ENCODE measurements around the gene BOLA1. TPM values are rescaled to one million over a fixed set of nuclear protein-coding genes. Genes with fewer than 3 reads are reported as not detected.

Gene BOLA1
- polyA plus RNA-seq, 1 of the 3 experiments (the other 2 are of a cell fraction), result 24.6 TPM

DNA sequence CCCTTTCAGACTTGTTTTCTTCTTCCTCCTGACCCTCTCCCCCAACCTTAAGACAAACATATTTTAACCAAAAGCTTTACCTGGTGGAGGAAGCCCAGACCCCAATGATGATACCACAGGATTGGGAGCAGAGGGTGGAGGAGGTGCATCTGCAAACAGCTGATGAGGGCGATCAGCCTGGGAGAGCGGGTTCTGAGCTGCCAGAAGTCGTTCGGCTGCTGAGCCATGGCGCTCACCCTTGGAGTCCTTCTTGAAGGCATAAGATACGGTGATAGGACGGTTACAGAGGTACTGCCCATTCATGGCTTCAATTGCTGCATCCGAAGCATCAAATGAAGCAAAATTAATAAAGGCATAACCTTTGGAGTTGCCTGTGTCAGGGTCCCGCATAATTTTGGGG, 26.9 kb downstream of the BOLA1 start:
- ChIA-PET CTCF (no interaction called here), POLR2A (no interaction called here)
- Histone ChIP-seq H3K9me2 (no peaks in the 10 kb centered on the region), H2AFZ (ENCODE audit: low read depth) (no peak overlapping the region), H3K27me3 (ENCODE audit: insufficient read depth) (no peaks in the 10 kb centered on the region), H3K9me3 (no peaks in the 10 kb centered on the region), H3K36me3 (replicated peaks in 1 of 2; ENCODE audit: control insufficient read depth in 1 of 2, insufficient read depth in 2 of 2, low read length in 1 of 2) (peaks cover 35 to 53% of the 10 kb centered on the region in 2 experiments), H3K4me2 (peak overlapping the region; percentile 80), H3K4me1 (ENCODE audit: control insufficient read depth in 1 of 2, insufficient read depth in 2 of 2, low read depth in 1 of 2, low read length in 1 of 2) (peaks cover 14 to 26% of the 10 kb centered on the region in 2 experiments), H3K4me3 (ENCODE audit: low read depth in 2 of 2, low read length in 1 of 2) (peak overlapping the region; percentile 92 to 95), H3F3A (replicated peaks; ENCODE audit: insufficient read depth) (peaks cover 13% of the 10 kb centered on the region), H4K20me1 (ENCODE audit: insufficient read depth) (peaks cover 10% of the 10 kb centered on the region; the same call in 1 of the 2 replicates), H3K79me2 (ENCODE audit: insufficient read depth) (peaks cover 38% of the 10 kb centered on the region), H3K9ac (peak overlapping the region; percentile 81; the same call in 1 of the 2 replicates), H3K27ac (ENCODE audit: low read depth in 2 of 2, low read length in 1 of 2) (no peak overlapping the region)
- WGBS (ENCODE audit: low lambda C conversion rate), result 76% methylated on average over 9 of the region's 9 CpGs
- no peak for DNase-seq
- no peak for TF ChIP-seq REST (IDR thresholded peaks at IDR 0.05; ENCODE audit: low read depth, low read length)
- TF ChIP-seq, protein P1, sequence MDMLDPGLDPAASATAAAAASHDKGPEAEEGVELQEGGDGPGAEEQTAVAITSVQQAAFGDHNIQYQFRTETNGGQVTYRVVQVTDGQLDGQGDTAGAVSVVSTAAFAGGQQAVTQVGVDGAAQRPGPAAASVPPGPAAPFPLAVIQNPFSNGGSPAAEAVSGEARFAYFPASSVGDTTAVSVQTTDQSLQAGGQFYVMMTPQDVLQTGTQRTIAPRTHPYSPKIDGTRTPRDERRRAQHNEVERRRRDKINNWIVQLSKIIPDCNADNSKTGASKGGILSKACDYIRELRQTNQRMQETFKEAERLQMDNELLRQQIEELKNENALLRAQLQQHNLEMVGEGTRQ (IDR thresholded peaks at IDR 0.05; ENCODE audit: borderline replicate concordance, low read depth, low read length), result no peak
- no peak for TF ChIP-seq TAF1 (IDR thresholded peaks at IDR 0.05; ENCODE audit: borderline replicate concordance, low read depth, low read length)
- TF ChIP-seq ELF1 (IDR thresholded peaks at IDR 0.05), result no peak
- TF ChIP-seq NRF1 (IDR thresholded peaks at IDR 0.05; ENCODE audit: low read depth, low read length), result no peak
- no peak for TF ChIP-seq POLR2AphosphoS5 (IDR thresholded peaks at IDR 0.05; ENCODE audit: low read depth, low read length)
- TF ChIP-seq NFIC (IDR thresholded peaks at IDR 0.05; ENCODE audit: borderline replicate concordance), result no peak

- ChIA-PET POLR2A (no interaction called here), CTCF (no interaction called here)
- Histone ChIP-seq H3K27ac (ENCODE audit: low read depth in 2 of 2, low read length in 1 of 2) (peak overlapping the region; percentile 90 to 99), H3K27me3 (ENCODE audit: insufficient read depth) (no peaks in the 10 kb centered on the region), H3K4me2 (peak overlapping the region; percentile 80), H3K36me3 (replicated peaks in 1 of 2; ENCODE audit: control insufficient read depth in 1 of 2, insufficient read depth in 2 of 2, low read length in 1 of 2) (peaks cover 35 to 57% of the 10 kb centered on the region in 2 experiments), H3K9me2 (no peaks in the 10 kb centered on the region), H3K9me3 (no peaks in the 10 kb centered on the region), H2AFZ (ENCODE audit: low read depth) (0 out of 2 replicates have a peak overlapping the region, but pooled peaks have one; percentile 26), H3K9ac (peak overlapping the region; percentile 81), H3K79me2 (ENCODE audit: insufficient read depth) (peaks cover 38% of the 10 kb centered on the region), H3K4me3 (ENCODE audit: low read depth in 2 of 2, low read length in 1 of 2) (peak overlapping the region; percentile 92 to 95), H3F3A (replicated peaks; ENCODE audit: insufficient read depth) (peaks cover 10% of the 10 kb centered on the region), H4K20me1 (ENCODE audit: insufficient read depth) (peaks cover 10% of the 10 kb centered on the region; the same call in 1 of the 2 replicates), H3K4me1 (ENCODE audit: control insufficient read depth in 1 of 2, insufficient read depth in 2 of 2, low read depth in 1 of 2, low read length in 1 of 2) (peaks cover 14 to 26% of the 10 kb centered on the region in 2 experiments)
- under 1% methylated on average over 10 of the region's 10 CpGs for WGBS (ENCODE audit: low lambda C conversion rate)
- TF ChIP-seq NRF1 (IDR thresholded peaks at IDR 0.05; ENCODE audit: low read depth, low read length), result no peak
- no peak for DNase-seq
Observed at GRCh38 chr1:149927056-149927562, 27.7 kb downstream of the BOLA1 start.
